HG02763 (cell line): Measurements from ENCODE around the gene RGS6.

ENCODE experiments used
- ATAC-seq: cut with Tn5 transposase; IDR thresholded peaks from one replicate; pipeline ENCODE4 v1.9.1; 2021; ENCODE audit warnings: mild to moderate bottlenecking, moderate library complexity; ENCODE audit not compliant: unreplicated experiment

The RGS6 gene

GRCh38 chr14:72008666-72009065, 76.4 kb downstream of the RGS6 start:
- ATAC-seq, result no peak

GRCh38 chr14:72010474-72010873, 78.2 kb downstream of the RGS6 start:
- no peak for ATAC-seq

GRCh38 chr14:72013721-72014345, 81.6 kb downstream of the RGS6 start:
- ATAC-seq, result no peak

DNA sequence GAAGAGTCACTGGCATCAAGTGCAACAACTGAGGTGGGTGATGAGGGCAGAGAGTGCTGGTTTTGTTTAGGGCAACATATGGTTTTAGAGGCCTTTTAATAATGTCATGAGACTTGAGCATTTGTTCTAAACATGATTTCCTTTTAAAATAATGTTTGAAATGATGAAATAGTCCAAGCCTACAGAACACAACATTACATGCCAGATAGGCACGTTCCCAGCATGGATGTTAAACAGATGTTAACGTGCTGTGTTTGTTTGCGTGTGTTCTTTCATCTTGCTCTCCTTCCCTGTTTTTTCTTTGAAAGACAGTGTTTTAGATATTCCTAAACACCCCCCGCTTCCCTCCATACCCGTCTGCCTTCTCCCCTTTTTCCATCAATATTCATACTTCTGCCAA, 82.3 kb downstream of the RGS6 start:
- no peak for ATAC-seq

- no peak for ATAC-seq
Measured at GRCh38 chr14:72017290-72017689, 85.1 kb downstream of the RGS6 start.

GRCh38 chr14:72023128-72024042, 91.2 kb downstream of the RGS6 start:
- ATAC-seq, result no peak

DNA sequence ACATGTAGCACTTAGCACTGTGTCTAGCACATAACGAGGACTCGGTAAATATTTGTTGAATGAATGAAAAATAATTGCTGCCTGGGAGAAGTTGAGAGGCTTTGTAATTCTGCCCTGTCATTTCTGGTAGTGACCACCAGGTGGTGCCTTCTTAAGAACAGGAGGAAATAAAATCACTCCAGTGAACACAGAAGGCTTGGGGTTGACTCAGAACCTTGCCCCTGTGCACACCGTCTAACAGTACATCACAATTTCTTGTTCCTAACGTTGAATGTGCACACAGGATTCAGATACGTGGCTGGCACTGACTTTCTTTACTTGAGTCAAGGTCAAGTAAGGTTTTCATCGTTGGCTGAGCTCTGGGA, 91.8 kb downstream of the RGS6 start:
- ATAC-seq, result no peak

DNA sequence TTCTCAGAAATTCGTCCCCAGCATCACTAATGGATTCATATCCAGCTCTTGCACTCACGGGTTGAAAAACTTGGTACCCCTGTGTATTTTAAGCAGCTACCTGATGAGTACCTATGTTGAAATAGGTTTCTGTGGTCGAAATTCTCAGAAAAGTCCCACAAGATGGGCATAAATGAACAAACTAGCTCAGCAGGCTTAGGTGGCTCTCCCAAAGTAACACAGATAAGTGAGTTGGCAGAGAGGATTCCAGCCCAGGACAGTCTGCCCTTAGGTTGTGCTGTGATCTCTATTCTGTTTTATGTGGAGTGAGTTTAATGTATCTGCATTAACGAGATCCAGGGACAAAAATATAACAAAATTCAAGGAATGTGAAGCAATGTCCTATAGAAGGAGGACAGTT, 92.3 kb downstream of the RGS6 start:
- ATAC-seq, result no peak

GRCh38 chr14:72026536-72026935, 94.3 kb downstream of the RGS6 start:
- no peak for ATAC-seq

DNA sequence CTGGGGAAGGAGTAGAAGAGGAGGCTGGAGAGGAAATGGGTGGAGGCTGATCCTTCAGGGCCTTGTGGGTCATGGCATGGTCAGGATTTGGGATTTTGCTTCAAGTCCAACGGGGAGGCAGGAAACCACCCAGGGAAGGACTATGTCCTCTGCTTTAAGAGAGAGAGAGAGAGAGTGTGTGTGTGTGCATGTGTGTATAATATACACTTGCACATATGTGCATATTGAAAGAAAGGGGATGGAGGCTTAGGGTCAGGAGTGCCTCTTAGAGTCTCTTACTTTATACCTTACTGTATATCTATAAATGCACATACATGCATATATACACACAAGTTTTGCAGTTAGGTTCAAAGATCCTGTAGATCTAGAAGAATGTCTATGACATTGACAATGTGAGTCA, 94.8 kb downstream of the RGS6 start:
- ATAC-seq, result no peak

- no peak for ATAC-seq
Measured at GRCh38 chr14:72033365-72033764, 101.1 kb downstream of the RGS6 start.

DNA sequence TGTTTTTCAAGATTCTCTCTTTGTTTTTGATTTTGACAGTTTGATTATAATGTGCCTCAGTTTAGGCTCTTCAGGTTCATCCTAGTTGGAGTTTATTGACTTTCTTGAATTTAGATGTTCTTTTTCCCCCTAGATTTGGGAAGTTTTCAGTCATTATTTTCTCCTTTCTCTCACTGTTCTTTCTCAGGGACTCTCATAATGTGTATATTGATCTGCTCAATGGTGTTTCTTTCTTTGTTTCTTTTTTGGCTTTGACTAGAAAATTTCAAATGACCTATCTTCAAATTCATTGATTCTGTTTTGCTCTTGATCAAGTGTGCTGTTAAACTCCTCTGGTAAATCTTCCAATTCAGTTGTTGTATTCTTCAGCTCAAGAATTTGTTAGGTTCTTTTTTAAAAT, 108.3 kb downstream of the RGS6 start:
- ATAC-seq, result no peak

DNA sequence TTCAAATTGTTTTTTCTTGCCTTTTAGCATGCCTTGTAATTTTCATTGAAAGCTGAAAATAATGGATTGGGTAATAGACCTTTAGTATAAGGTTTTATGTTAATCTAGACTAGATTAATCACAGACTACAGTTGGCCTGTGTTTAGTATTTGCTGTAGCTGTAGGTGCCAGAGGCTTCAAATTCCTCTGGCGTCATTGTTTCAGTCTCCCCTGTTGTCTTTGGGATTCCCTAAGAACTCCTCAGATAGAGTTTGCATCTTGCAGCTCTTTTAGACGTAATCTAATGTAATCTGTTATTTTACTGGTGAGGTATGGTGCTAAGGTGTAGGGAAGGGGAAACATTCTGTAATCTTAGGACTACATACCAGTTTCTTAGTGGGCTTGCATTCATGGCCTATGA, 113.0 kb downstream of the RGS6 start:
- ATAC-seq, result no peak

DNA sequence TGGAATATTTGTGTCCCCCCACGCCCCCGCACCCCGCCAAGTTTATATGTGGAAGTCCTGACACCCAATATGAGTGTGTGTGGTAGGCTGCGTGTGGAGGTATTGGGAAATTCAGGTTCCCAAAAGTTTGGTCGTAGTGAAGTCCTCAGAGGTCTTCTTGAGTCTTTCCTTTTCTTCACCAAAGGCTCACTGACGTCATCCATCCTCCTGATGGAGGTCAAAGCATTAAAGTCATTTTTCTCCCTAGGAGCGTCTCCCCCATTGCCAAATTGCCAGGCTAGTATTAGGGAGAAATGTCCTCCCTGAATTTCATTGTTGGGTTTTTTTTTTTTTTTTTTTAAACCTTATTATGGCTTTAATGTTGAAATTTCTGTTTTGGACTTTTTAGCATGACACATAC, 113.7 kb downstream of the RGS6 start:
- ATAC-seq, result no peak

DNA sequence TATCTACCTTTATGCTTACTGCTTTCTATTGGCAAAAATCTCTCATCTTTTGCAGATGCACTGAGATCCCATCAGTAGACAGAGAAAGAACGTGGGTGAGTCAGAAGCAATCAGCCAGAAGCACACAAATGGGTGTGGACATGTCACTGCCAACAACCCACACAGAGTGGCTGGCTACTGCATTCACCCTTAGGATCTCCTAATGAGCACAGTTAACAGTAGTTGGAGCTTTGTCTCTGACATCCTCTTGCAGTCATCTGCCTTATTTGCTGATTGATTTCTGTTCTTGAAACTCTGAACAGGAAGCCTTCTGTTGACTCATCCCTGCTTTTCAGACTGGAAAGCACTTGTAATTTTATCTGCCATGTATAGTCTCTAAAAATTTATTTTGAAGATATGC, 117.2 kb downstream of the RGS6 start:
- ATAC-seq, result no peak

DNA sequence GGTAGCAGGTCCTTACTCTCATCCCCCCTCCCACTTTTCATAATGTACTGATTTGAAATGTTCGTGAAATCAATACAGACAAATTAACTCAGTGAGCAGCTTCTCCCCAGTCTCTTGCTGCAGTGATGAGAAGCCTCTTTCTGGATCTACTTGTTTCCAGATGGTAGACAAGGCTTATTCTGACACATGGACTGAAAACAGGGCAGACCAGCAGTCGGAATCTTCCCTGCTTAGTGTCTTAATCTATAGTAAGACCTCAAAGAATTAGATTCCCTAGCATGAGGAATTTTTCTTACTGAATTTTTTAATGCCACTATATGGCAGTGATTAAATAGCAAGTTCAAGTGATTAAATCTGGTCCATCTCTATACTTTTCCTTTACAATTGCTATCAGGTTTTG, 120.1 kb downstream of the RGS6 start:
- no peak for ATAC-seq

GRCh38 chr14:72053651-72054050, 121.4 kb downstream of the RGS6 start:
- ATAC-seq, result no peak

GRCh38 chr14:72054911-72055310, 122.7 kb downstream of the RGS6 start:
- no peak for ATAC-seq

- no peak for ATAC-seq
Measured at GRCh38 chr14:72057701-72058285, 125.6 kb downstream of the RGS6 start.

GRCh38 chr14:72060460-72060859, 128.2 kb downstream of the RGS6 start:
- no peak for ATAC-seq

GRCh38 chr14:72060917-72061316, 128.7 kb downstream of the RGS6 start:
- no peak for ATAC-seq

DNA sequence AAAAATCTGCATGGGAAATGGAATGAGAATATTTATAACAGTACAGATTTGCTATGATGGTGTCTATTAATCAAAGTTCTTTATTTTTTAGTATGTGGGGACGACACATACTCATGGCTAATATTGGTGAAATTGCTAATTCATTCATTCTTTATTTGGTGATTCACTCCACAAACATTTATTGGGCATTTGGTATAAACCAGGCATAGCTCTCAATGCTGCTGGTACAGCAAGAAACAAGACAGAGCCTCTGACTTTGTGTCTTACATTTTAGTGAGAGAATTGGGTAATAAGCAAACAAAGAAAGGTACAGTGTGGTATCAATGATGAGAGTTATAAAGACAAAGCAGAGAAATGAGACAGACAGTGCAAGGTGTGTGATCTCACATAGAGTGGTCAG, 129.5 kb downstream of the RGS6 start:
- no peak for ATAC-seq
